ENCODE measurements around the gene OTULIN.

- TF ChIP-seq CTCF (IDR thresholded peaks at IDR 0.05; ENCODE audit: low read depth, low read length): no peak
- TF ChIP-seq POLR2A (IDR thresholded peaks at IDR 0.05; ENCODE audit: extremely low read depth, insufficient read length): no peak
- TF ChIP-seq MYC (IDR thresholded peaks at IDR 0.05; ENCODE audit: low read depth, low read length): no peak
- TF ChIP-seq MAX (IDR thresholded peaks at IDR 0.05; ENCODE audit: low read depth, low read length): no peak
Observed at GRCh38 chr5:14617441-14617840, 47.1 kb upstream of the OTULIN start.
